UCSD-AML1 (cell line): Measurements from ENCODE around the gene ZSWIM5.
A peak's percentile ranks its signal among the peaks of the same experiment; 100 is the strongest.

Experiments
- DNase-seq: peaks from one replicate; lab custom pipeline; 2025; ENCODE audit not compliant: unreplicated experiment; lab: John Stamatoyannopoulos, UW

ZSWIM5 gene

DNA sequence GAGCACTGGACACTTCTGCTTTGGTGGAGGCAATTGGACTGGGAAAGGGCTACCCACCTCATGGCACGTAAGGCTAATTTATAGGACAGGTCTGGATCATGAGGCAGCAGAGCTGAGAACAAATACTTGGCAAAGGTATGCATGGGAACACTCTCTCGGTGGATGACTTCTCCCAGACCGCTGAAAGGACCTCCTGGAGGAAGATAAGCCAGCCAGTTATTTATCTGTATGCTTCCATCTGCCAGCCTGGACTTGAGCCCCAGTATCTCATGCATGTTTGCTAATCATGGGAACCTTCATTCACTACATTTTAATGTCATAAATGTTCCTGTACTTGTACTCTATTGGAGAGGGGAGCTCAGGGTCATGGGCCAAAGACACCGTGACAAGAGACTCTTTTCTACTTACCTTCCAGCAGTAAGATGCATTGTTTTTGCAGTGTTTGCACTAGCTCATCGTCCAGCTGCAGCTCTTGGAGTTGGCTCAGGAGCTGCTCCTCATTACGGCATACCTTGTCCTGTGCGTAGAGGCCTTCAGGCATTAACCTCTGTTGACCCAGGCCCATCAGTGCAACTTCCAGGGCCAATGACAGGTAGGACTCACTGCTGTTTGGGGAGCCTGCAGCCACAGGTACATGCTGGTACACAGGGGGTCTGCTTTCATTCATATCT, 170.6 kb downstream of the ZSWIM5 start:
- no peak for DNase-seq

- no peak for DNase-seq
These were observed 173.0 kb downstream of the ZSWIM5 start for GRCh38 chr1:45033356-45033755.

- no peak for DNase-seq
These were observed 173.6 kb downstream of the ZSWIM5 start for GRCh38 chr1:45032837-45033236.

DNA sequence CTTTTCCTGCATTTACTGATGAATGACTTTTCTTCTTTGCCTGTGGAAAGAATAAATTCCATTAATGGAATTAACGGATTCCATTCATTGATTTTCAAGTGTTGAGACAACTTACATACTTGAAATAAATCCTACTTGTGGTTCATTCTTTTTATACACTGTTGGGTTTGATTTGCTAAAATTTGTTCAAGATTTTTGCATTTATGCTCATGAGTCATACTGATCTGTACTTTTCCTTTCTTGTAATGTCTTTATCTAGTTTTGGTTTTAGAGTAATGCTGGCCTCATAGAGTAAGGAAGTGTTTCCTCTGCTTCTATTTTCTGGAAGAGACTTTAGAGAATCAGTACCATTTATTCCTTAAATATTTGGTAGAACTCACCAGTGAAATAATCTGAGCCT, 180.0 kb downstream of the ZSWIM5 start:
- no peak for DNase-seq

DNA sequence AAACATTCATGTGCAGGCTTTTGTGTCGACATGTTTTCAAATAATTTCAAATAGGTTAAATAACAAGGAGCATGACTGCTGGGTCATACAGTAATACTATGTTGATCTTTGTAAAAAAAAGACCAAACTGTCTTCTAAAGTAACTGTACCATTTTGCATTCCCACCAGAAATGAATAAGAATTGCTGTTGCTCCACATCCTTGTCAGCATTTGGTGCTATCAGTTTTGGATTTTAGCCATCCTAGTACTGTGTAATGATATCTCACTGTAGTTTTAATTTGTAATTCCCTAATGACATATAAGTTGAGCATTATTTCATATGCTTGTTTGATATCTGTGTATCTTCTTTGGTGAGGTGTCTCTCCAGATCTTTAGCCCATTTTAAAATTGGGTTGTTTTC, 182.7 kb downstream of the ZSWIM5 start:
- no peak for DNase-seq

- DNase-seq = peak; percentile 53
These were observed 187.7 kb downstream of the ZSWIM5 start for GRCh38 chr1:45018599-45019230.

GRCh38 chr1:45016767-45017166, 189.6 kb downstream of the ZSWIM5 start:
- DNase-seq = no peak

GRCh38 chr1:45016090-45016697, 190.2 kb downstream of the ZSWIM5 start:
- no peak for DNase-seq

DNA sequence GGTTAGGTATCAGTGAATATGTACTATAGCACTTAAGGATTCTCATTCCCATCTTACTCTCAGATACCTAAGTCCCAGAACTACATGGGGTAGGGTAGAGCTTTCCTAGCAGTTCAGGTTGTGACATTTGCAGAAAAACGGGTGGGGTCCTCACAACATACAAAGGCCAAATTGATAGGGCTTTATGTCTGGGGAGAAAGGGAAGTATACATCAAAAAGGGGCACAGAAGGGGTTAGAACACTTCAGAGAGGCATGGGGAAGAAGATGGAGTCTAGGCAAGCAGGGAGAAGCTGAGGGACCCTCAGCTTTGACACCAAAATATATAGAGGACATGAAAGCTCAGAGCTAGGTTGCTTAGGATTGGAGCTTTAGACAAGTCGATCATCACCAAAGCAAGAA, 190.7 kb downstream of the ZSWIM5 start:
- DNase-seq = no peak

DNA sequence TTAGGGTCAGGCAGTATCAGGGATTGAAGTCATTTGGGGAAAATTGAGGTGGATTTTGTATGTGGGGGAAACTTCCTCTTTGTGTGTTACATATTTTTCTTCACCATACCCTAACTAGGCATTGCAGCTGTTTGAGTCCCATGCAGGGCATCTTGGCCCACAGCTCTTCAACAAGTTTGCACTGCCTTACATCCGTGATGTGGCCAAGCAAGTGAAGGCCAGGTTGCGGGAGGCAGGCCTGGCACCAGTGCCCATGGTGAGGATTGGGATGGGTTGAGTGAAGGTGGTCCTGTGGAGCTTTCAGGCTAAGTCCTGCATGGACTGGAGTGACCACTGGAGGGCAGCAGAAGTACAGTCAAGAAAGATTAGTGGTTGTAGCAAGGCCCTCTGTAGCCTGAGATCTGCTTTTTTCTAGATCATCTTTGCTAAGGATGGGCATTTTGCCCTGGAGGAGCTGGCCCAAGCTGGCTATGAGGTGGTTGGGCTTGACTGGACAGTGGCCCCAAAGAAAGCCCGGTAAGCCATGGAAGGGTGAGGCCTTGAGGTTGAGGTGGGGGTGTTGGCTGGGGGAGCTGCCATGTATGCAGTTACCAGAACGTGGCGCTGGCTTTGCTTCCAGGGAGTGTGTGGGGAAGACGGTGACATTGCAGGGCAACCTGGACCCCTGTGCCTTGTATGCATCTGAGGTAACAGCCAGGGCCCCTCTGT, 191.9 kb downstream of the ZSWIM5 start:
- DNase-seq = peak; percentile 71

DNA sequence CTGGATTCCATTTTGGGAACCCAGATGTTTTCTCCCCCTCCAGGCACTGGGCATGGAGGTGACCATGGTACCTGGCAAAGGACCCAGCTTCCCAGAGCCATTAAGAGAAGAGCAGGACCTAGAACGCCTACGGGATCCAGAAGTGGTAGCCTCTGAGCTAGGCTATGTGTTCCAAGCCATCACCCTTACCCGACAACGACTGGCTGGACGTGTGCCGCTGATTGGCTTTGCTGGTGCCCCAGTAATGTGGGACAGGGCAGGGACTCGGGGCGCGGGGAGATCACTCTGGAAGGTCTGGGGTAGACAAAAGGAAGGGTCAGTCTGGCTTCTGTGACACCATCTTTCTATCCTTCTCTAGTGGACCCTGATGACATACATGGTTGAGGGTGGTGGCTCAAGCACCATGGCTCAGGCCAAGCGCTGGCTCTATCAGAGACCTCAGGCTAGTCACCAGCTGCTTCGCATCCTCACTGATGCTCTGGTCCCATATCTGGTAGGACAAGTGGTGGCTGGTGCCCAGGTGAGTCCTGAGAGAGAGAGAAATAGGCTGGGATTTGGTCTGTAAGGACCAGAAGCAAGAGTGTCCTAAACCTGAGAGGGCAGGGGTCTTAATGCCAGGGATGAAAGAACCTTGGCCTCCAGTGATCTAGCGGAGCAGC, 192.7 kb downstream of the ZSWIM5 start:
- DNase-seq = no peak

DNA sequence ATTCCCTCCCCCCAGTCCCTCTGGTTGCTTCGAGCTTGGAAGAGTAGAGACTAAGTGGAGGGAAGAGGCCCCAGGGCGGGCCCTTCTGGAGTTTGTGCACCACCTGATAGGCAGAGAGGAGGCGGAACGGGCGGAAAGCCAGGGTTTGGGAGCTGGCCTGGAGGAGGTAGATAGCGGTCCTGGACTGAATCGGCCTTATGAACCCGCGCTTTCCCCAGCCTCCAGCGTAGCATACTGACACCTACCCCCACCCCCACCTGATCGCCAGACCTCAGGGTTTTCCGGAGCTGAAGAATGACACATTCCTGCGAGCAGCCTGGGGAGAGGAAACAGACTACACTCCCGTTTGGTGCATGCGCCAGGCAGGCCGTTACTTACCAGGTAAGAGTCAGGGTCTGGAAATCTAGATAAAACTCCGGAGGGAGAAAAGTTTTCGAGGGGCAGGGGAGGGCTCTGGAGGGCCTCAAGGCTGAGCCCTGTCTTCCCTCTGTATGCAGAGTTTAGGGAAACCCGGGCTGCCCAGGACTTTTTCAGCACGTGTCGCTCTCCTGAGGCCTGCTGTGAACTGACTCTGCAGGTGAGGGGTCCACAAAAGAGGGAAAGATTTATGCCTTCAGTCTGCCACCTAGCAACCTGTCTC, 193.6 kb downstream of the ZSWIM5 start:
- peak; percentile 83 for DNase-seq

- DNase-seq = peak; percentile 92
These were observed 194.4 kb downstream of the ZSWIM5 start, which contains the start of gene UROD for GRCh38 chr1:45011837-45012638. Gene UROD, plus strand, starts transcription at chr1:45012254. Its CDS starts 12 bp downstream, at chr1:45012266.

DNA sequence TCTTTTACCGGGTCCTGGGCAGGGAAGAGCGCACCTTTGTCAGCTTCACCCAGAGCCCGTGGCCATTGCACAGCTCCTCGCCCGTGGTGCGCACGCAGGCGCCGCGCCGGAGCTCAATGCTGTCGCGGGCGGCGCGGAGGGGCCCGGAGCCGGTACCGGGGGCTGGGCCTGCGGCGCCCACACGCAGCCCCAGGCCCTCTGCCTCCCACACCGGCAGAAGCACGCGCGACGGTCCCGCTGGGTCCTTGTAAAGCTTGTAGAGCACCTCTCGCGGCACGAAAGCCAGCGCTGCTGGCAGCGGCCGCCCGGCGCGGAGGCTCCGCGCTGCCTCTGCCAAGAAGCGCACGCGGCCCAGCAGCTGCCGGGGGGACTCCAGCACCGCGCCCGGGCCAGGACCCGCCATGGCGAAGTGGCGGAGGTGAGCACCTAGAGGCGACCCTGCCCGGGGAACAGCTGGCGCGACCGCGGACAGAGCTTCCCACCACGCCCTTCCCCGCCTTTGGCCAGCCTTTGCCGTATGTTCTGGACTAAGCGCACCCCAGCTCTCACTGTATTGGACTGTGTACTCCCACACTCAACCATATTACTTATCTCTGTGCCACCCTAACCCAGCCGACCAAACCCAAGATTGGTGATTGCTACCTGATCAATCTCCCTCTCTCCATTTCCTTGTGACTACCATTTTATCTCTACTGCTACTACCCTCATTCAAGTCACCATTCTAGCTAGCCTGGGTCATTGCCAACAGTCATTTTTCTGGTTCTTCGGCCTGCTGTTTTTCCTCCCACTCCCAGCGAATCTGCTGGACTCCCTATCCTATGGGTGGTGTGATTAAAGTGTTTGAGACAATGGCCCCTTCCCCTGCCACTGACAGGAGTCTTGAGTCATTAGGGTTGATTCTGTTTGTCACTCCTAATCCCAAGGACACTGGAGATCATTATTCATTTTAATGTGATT, 195.3 kb downstream of the ZSWIM5 start, which contains the start of gene HECTD3:
HECTD3 (minus strand) TSS at position 470 of the 957 bp plus-strand sequence; CDS start at position 403, 67 bp downstream.
- peak; percentile 79 for DNase-seq

GRCh38 chr1:45009956-45010854, 196.2 kb downstream of the ZSWIM5 start:
- no peak for DNase-seq

GRCh38 chr1:45009296-45009865, 197.0 kb downstream of the ZSWIM5 start:
- DNase-seq = no peak

- no peak for DNase-seq
These were observed 197.9 kb downstream of the ZSWIM5 start for GRCh38 chr1:45008516-45008915.
